ENCODE measurements around the gene SPG11. TPM values are rescaled to one million over a fixed set of nuclear protein-coding genes. Genes with fewer than 3 reads are reported as not detected.
"Not testable (repeated sequence)": the region's sequence is repeated elsewhere in the genome, so short reads cannot be mapped to it uniquely, and the experiment has no call there.

Gene SPG11
- total RNA-seq, 1 donor from 2014 or later = 97.6 TPM

DNA sequence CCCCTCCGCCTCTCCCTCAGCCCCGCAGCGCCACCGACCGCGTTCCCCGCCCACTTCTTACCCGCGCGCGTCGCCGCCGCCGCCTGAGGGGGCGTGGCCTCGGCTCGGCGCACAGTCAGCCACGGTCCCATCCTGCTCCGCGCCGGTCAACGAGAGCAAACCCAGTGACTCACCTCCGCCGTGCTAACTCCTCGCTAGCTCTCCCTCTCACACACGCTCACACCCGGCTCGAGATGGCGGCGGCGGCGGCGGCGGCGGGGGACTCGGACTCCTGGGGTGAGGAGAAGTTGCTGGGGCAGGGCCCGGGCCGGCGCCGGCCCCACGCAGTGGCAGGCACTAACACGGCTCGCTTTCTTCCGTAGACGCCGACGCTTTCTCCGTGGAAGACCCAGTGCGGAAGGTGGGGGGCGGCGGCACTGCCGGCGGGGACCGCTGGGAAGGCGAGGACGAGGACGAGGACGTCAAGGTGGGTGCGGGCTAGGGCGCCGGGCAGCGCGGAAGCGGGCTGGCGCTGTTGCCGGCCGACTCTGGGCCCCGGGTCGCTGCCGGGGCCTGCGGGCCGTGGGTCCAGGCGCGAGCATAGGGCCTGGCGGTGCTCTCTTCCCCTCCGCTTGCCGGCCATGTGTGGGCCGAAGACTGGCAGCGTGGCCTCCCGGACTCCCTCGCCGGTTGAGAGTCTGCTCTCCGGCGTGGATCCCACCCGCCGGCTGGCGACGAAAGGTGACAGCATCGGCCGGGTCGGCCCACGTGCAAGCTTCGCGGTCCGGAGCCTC is 126.3 kb downstream of the SPG11 start, which contains the start of gene EIF3J:
Gene EIF3J (plus strand): TSS at position 186 of the 773 bp plus-strand sequence. CDS start 48 bp downstream, at position 234.
- ATAC-seq (peak; percentile 94), DNase-seq (peak; percentile 97)
- Histone ChIP-seq H3K9me3 (no peaks in the 10 kb centered on the region), H3K27ac (peak within 1 kb of the TSS; percentile 97), H3K36me3 (peaks cover 13% of the 10 kb centered on the region), H3K4me1 (peaks cover 33% of the 10 kb centered on the region), H3K4me3 (peak within 1 kb of the TSS; percentile 96), H3K27me3 (no peaks in the 10 kb centered on the region)
- TF ChIP-seq, protein P1, sequence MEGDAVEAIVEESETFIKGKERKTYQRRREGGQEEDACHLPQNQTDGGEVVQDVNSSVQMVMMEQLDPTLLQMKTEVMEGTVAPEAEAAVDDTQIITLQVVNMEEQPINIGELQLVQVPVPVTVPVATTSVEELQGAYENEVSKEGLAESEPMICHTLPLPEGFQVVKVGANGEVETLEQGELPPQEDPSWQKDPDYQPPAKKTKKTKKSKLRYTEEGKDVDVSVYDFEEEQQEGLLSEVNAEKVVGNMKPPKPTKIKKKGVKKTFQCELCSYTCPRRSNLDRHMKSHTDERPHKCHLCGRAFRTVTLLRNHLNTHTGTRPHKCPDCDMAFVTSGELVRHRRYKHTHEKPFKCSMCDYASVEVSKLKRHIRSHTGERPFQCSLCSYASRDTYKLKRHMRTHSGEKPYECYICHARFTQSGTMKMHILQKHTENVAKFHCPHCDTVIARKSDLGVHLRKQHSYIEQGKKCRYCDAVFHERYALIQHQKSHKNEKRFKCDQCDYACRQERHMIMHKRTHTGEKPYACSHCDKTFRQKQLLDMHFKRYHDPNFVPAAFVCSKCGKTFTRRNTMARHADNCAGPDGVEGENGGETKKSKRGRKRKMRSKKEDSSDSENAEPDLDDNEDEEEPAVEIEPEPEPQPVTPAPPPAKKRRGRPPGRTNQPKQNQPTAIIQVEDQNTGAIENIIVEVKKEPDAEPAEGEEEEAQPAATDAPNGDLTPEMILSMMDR (IDR thresholded peaks at IDR 0.05) = no peak
- intact Hi-C loops (cut with DNase I) = no loop called here

DNA sequence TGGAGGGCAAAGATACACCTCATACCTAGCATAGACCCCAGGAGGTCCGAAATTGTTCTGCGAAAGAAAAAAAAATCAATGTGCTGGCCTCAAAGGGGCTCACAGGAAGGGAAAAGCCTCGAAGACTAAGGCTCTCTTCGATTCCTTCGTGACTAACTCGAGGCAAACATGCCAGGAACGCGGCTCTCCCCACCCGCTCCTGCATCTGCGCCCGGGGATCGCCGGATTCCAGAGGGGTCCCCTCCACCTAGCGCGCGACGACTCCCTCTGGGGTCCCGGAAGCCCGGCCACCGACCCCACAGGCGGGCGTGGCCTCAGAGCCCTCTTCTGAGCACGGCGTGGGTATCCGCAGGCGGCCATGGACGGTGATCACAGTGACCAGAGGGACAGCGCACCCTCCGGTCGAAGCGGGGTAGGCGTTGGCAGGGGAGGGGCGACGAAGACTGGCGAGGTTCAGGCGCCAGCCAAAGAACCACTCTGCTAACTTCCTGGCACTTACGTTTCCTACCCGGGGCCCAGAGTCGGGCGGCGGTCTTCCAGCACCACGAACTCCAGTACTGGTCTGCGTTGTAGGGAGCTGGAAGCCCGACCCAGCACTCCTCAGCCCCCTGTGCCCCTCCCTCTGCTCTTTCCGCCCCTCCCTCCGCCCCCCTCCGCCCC is 127.0 kb downstream of the SPG11 start:
- peaks cover 25% of the 10 kb centered on the region for H3K4me1 ChIP-seq
- H3K27ac ChIP-seq = peak overlapping the region; percentile 97
- H3K27me3 ChIP-seq = no peaks in the 10 kb centered on the region
- ATAC-seq = peak; percentile 89
- H3K4me3 ChIP-seq = peak overlapping the region; percentile 96
- peak; percentile 94 for DNase-seq
- peaks cover 13% of the 10 kb centered on the region for H3K36me3 ChIP-seq
- H3K9me3 ChIP-seq = no peaks in the 10 kb centered on the region
- TF ChIP-seq, protein P1 (IDR thresholded peaks at IDR 0.05) = peak; percentile 58
- intact Hi-C loops (cut with DNase I) = no loop called here

DNA sequence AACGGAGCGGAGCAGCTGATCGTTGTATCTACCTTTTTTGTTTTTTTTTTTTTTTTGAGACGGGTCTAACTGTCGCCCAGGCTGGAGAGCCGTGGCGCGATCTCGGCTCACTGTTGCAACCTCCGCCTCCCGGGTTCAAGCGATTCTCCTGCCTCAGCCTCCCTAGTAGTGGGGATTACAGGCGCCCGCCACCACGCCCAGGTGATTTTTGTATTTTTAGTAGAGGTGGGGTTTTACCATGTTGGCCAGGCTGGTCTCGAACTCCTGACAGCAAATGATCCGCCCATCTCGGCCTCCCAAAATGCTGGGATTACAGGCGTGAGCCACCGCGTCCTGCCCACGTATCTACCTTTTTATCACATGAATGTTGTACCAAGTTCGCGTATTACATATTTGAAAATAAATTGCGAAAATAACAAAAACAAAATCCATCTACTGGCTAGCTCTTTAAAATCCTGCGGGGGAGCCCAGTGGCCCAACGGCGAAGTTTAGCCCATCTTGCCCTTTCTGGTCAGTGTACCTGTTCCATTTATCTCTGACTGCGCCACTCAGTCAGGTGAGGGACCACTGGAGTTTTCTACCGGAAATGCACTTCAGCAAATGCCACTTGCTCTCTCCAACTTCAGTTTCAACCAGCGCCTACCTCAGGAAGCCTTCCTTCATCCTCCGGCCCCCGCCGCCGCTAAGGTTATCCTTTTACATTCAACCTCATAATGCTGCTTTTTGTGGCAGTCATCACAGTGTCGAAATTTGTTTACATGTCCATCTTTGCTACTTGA is 127.8 kb downstream of the SPG11 start:
- peak overlapping the region; percentile 97 for H3K27ac ChIP-seq
- H3K27me3 ChIP-seq = no peaks in the 10 kb centered on the region
- TF ChIP-seq, protein P1 (IDR thresholded peaks at IDR 0.05) = no peak
- H3K36me3 ChIP-seq = peaks cover 13% of the 10 kb centered on the region
- DNase-seq (no peak), ATAC-seq (no peak)
- H3K4me3 ChIP-seq = peak overlapping the region; percentile 96
- peaks cover 20% of the 10 kb centered on the region for H3K4me1 ChIP-seq
- H3K9me3 ChIP-seq = no peaks in the 10 kb centered on the region
- intact Hi-C loops (cut with DNase I) = no loop called here

DNA sequence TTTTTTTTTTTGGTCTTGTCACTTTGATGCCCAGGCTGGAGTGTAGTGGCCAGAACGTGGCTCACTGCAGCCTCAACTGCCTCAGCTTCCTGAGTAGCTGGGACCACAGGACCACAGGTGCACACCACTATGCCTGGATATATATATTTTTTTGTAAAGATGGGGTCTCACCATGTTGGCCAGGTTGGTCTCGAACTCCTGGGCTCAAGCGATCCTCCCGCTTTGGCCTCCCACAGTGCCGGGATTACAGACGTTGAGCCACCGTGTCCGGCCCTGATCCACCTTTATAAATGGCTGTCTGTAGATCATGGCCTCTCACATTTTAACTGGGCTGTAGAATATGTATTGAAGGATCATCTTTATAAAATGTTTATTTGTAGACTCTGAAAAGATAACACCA is 128.4 kb downstream of the SPG11 start:
- DNase-seq (no peak), ATAC-seq (no peak)
- H3K4me3 ChIP-seq = no peak overlapping the region
- H3K9me3 ChIP-seq = no peaks in the 10 kb centered on the region
- no peaks in the 10 kb centered on the region for H3K27me3 ChIP-seq
- intact Hi-C loops (cut with DNase I) = no loop called here
- H3K27ac ChIP-seq = no peak overlapping the region
- H3K4me1 ChIP-seq = peaks cover 20% of the 10 kb centered on the region
- peaks cover 13% of the 10 kb centered on the region for H3K36me3 ChIP-seq
- TF ChIP-seq, protein P1 (IDR thresholded peaks at IDR 0.05) = no peak

DNA sequence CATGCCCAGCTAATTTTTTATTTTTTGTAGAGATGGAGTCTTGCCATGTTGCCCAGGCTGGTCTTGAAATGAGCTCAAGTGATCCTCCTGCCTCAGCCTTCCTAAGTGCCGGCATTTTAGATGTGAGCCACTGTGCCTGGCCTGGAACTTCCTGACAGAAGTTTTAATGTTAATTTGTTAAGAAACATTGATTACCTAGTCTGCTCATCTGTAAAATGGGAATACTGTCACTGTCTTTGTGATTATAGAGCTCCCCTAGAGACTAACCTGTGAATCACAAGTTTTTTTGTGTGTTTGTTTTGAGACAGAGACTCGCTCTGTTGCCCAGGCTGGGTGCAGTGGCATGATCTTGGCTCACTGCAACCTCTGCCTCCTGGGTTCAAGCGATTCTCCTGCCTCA is 130.8 kb downstream of the SPG11 start:
- no peak for ATAC-seq
- TF ChIP-seq, protein P1 (IDR thresholded peaks at IDR 0.05) = no peak
- Histone ChIP-seq H3K4me1 (peaks cover 9% of the 10 kb centered on the region), H3K4me3 (no peak overlapping the region), H3K9me3 (no peaks in the 10 kb centered on the region), H3K36me3 (peaks cover 4% of the 10 kb centered on the region), H3K27me3 (no peaks in the 10 kb centered on the region), H3K27ac (no peak overlapping the region)
- no peak for DNase-seq
- intact Hi-C loops (cut with DNase I) = no loop called here

DNA sequence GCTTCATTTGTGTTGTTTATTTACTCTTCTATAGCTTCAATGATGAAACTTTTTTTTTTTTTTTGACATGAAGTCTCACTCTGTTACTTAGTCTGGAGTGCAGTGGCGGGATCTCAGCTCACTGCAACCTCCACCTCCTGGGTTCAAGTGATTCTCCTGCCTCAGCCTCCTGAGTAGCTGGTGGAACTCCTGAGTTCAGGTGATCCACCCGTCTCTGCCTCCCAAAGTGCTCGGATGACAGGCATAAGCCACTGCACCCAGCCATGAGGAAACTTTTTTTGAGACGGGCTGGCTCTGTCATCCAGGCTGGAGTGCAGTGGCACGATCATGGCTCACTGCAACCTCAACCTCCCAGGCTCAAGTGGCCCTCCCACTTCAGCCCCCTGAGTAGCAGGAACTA is 131.2 kb downstream of the SPG11 start:
- intact Hi-C loops (cut with DNase I) = not testable (repeated sequence)

More for the DNA sequence above, 131.2 kb downstream of the SPG11 start:
- not testable (repeated sequence) for H3K4me3 ChIP-seq, H3K36me3 ChIP-seq, H3K27ac ChIP-seq, H3K27me3 ChIP-seq, ATAC-seq, H3K9me3 ChIP-seq, DNase-seq, H3K4me1 ChIP-seq

Data from upper lobe of right lung (tissue), 1 donor.